Erythroblast (primary cell): ENCODE results near the gene NUTM2G.
"Not testable (repeated sequence)": the region's sequence is repeated elsewhere in the genome, so short reads cannot be mapped to it uniquely, and the experiment has no call there.

ENCODE experiments used
- DNase-seq, 2 experiments: peaks; one replicate each; lab custom pipeline; 2025; lab: John Stamatoyannopoulos, UW
- GATA1 ChIP-seq: IDR thresholded peaks from 2 replicates; pipeline ENCODE4 v1.6.1; 2011; ENCODE audit warnings: low read depth, mild to moderate bottlenecking, control low read depth, low read length, moderate library complexity
- POLR2A ChIP-seq: IDR thresholded peaks from 2 replicates; pipeline ENCODE4 v1.6.1; 2011; ENCODE audit warnings: mild to moderate bottlenecking, low read length

Gene NUTM2G, protein sequence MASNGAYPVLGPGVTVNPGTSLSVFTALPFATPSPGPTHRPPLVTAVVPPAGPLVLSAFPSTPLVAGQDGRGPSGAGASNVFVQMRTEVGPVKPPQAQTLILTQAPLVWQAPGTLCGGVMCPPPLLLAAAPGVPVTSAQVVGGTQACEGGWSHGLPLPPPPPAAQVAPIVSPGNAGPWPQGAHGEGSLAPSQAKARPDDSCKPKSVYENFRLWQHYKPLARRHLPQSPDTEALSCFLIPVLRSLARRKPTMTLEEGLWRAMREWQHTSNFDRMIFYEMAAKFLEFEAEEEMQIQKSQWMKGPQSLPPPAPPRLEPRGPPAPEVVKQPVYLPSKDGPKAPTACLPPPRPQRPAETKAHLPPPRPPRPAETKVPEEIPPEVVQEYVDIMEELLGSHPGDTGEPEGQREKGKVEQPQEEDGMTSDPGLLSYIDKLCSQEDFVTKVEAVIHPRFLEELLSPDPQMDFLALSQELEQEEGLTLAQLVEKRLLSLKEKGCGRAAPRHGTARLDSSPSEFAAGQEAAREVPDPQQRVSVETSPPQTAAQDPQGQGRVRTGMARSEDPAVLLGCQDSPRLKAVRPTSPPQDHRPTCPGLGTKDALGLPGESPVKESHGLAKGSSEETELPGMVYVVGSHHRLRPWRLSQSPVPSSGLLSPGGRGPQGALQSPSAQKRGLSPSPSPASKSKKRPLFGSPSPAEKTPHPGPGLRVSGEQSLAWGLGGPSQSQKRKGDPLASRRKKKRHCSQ

DNA sequence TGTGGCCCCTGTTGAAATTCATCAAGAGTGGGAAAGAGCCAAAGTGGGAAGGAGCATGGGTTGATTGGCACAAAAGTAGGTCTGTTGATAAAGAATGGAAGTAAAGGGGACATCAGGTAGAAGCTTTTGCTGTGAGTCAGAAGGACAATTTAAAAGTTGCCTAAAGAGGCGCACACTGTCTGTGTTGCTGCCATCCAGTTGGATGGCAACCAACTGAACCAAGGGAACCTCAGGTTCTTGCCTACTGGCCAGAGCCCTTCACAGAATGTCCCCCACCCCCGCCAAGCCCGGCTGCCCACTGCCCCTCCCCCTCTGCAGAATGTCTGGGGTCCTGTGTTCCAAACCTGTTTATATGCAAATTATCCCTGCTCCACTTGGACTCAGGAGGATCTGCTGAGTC lies at the start of gene NUTM2G:
Gene NUTM2G, plus strand, starts transcription at position 301 of the 400 bp plus-strand sequence. CDS start 182 bp downstream, outside the sequence.
- not testable (repeated sequence) for DNase-seq

DNA sequence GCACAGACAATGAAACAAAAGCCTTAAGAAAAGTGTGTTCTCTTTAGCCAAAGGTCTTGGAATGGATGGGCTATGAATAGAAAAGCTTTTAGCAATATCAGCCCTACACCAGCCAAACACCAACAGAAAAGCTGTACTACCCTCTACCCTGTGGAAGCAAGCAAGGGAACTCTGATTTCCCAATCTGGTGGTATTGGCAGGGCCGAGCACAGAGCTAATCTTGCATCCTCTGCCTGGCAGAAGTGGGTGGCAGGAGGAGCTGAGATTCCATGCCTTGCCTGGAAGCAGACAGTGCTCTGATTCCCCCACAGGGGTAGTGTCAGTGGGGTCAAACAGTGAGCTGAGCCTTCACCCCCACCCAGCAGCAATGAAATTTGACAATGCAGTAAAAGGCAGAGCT lies 44.7 kb upstream of the NUTM2G start:
- no peak for DNase-seq
- TF ChIP-seq POLR2A (no peak), GATA1 (no peak)

DNA sequence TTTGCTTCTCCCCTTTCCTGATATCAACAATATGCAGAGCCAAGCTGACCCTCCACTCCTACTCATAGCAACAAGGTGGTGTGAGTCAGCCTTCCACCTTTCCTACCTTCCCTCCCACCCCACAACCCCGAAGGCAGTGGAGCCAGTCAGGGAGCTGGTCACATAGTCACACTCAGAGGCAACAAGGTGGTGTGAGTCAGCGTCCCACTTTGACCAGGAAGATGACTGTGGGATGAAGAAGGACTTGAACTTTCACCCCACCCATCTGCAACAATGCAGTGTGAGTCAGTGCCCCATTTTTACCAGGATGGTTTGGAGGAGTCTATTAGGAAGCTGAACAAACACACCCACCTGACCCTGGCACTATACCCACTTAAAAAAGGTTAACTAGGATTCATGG lies 44.2 kb upstream of the NUTM2G start:
- DNase-seq, result no peak

DNA sequence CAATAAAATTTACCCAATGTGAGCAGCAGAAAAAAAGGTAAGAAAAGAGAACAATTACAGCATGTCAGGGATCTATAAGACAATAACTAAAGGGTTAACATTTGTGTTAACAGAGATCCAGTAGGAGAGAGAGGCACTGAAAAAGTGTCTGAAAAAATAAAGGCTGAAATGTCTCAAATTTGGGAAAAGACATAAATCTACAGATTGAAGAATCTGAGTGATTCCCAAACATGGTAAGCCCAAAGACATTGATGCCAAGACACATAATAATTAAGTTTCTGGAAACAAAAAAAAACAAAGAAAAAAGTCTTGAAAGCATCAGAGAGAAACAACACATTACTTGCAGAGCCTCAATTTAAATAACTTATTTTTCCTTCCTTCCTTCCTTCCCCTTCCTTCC lies 43.2 kb upstream of the NUTM2G start:
- TF ChIP-seq POLR2A, result no peak
- TF ChIP-seq GATA1, result no peak
- DNase-seq, result no peak

More for the DNA sequence above, 44.2 kb upstream of the NUTM2G start:
- TF ChIP-seq POLR2A, result no peak

DNA sequence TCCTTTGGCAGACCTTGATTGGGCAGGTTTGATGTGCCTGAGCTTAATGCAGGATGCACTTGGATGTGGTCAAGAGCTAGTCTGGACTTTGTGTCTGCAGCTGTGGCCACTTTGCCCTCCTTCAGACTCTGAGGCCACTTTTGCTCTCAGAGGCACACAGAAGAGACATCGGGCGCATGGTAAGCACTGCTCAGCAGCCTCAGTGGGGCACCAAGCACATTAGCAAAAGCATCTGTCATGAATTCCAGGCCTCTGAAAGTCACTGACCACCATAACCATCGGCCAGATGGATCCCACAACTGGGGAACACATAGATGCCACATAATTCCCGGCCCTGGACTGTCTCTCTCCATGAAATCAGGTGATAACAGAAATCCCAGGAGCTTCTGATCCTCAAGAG lies 40.1 kb upstream of the NUTM2G start:
- TF ChIP-seq GATA1 (no peak), POLR2A (no peak)
- no peak for DNase-seq

DNA sequence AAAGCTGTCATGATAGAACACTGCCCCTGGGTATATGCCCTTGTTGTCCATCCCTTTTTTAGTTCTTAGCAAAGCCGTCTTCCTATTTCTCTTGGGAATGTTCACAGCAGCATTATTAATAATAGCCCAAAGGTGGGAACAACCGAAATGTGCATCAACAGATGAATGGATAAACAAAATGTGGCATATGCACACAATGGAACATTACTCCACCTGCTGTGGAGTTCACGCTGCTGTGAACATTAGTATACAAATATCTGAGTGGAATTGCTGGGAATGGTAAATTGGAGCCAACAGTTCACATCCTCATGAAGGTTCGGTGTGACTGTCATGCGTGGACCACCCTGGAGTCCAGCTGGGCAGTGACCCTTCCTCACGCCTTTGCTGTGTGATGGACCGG lies 36.5 kb upstream of the NUTM2G start:
- DNase-seq, result no peak
- TF ChIP-seq GATA1 (no peak), POLR2A (no peak)

DNA sequence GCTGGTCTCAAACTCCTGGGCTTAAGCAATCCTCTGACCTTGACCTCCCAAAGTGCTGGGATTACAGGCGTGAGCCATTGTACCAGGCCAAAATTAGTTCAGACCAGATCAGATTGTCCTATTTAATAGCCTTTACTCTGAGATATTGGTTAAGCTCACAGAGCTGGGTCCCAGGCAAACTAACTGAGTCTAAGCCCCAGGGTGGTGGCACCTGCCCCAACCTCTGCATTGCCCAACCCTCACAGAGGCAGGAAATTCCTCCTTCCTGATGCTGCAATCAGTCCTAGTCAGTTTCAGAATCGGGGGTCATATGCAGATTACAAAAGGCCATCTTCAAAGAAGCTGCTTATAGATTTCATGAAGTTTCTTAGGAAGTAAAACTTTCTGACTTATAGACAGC lies 28.6 kb upstream of the NUTM2G start:
- not testable (repeated sequence) for DNase-seq

DNA sequence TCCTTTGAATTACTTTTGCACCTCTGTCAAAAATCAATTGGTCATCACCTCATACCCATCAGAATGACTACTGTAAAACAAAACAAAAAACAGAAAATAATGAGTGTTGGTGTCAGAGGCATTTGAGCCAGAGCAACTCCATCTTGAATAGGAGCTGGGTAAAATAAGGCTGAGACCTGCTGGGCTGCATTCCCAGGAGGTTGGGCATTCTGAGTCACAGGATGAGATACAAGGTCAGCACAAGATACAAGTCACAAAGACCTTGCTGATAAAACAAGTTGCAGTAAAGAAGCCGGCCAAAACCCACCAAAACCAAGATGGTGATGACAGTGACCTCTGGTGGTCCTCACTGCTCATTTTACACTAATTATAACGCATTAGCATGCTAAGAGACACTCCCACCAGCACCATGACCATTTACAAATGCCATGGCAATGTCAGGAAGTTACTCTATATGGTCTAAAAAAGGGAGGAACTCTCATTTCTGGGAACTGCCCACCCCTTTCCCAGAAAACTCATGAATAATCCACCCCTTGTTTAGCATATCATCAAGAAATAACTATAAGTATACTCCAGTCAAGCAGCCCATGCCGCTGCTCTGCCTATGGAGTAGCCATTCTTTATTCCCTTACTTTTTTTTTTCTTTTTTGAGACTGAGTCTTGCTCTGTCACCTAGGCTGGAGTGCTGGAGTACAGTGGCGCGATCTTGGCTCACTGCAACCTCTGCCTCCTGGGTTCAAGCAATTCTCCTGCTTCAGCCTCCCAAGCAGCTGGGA lies 23.5 kb upstream of the NUTM2G start:
- DNase-seq, result not testable (repeated sequence)

DNA sequence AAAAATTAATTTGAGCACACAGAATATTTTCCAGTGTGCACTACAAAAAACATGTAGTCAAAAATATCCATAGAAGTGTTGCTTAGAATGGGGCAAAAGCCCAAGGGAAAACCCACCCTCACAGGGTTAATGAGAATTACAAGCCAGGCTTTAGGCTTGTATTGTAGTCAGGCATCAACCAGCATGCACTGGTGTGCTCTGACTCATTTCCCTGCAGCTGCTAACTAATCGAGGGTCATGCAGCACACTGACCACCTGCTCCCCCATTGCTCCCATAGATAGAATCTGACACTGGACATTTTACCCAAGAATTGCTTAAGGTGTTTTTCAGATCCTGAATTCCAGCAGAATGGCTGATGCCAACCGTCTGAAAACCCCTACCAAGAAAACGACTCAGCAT lies 20.2 kb upstream of the NUTM2G start:
- not testable (repeated sequence) for DNase-seq

DNA sequence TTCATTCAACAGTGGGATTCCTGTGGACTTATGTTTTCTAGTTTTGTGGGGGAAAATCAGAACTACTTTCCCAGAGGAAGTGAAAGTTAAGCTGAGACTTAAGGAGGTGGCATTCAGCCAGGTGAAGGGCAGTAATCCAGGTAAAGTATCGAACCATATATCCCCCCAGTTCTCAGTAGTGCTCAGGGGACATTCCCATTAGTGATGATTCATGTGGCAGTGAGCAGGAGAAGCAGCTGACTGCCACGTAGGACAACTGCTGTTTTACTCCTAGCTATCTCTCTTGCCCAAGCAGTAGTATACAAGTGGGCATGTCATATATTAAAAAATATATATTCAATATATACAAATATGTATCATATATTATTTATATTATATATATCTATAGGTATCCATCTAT lies 13.1 kb upstream of the NUTM2G start:
- DNase-seq, result not testable (repeated sequence)

DNA sequence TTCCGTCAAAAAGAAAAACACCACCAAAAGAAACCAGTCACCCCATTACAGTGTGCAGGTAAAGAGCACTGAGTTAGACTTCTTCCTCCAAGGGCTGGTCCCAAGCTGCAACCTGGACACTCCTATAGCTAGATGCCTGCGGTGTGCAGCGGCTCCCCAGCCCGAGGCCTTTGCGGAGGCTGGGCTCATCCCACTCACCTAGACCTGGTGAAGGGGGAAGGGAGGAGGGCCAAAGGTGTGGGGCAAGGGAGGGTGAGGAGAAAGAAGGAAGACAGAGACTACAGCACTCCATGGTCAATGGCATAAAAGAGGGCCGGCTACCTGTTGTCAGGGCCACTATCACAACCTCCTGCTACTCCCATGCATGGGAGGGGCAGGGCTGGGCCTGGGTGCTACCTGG lies 12.1 kb upstream of the NUTM2G start:
- not testable (repeated sequence) for DNase-seq

DNA sequence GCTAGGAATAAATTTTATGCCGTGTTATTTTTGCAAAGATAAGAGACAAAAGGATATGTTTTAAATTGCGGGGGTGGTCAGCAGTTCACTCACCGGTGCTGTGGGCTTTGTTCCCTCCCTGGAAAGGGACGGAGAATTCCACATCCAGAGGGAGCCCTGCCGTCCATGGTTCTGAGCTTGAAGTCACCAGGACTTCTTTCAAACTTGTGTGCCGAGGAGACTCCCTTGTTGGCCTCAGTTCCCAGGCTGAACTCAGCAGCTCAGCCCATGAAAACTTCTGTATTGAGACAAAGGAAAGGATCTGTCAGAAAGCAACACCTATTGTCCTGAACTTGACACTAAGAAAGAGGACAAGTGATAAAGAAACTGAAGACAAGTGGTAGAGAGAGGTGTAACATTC lies 10.1 kb upstream of the NUTM2G start:
- not testable (repeated sequence) for DNase-seq

DNA sequence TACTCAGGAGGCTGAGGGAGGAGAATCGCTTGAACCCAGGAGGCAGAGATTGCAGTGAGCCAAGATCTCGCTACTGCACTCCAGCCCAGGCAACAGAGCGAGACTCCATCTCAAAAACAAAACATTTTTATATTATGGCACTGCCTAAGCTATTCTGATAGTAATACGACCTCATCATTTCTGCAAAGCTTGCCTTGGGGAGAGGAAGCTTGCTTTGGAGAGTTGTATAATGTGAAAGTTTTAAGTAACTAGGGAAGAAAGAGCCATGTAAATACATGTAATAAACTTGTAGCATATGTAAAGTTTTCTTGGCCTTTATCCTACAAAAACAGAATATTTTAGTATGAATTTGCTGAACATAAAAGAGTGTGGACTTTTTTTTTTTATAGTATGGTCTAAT lies 7.8 kb upstream of the NUTM2G start:
- not testable (repeated sequence) for DNase-seq

DNA sequence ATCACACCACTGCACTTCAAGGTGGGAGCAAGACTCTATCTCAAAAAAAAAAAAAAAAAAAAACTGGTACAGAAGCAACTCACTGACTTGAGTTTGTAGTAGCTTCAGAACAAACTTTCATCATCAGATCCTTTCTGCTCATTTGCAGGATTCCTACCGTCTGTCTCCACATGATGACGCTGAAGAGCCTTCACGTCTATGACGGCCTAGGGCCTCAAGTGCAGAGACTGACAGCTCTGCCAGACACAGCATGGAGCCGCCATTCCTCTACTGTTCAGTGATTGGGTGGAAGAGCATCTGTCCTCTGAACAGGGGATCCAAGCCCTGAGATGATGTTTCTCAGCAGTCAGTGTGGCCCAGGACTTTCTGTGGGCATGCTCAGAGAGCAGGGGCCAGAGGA lies 3.1 kb upstream of the NUTM2G start:
- DNase-seq, result not testable (repeated sequence)

DNA sequence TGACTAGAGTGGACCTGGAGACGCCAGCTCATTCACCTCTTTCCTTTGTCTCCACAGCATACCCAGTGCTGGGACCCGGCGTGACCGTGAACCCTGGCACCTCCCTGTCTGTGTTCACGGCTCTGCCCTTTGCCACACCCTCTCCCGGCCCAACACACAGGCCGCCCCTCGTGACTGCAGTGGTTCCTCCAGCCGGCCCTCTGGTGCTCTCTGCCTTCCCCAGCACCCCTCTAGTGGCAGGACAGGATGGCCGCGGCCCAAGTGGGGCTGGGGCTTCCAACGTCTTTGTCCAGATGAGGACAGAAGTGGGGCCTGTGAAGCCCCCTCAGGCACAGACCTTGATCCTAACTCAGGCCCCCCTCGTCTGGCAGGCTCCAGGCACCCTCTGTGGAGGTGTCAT lies 3.0 kb downstream of the NUTM2G start:
- not testable (repeated sequence) for DNase-seq

DNA sequence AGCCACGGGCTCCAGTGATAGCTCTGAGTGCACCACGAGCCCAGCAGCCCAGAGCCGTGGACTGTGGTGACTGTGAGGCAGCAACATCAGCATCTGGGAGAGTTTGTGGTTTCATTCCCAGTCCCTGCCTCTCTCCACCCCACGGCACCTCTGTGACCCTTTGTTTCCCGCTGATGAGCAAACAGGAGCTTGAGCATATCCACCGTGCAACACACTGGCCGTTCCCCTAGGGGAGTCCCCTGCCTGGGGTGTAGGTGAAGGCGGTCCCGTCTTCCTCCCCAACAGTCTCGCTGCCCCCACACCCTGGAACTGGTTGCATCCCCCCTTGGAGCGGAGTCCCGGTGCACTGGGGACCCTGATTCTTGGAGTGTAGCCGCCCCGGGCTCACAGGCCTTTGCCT lies 5.5 kb downstream of the NUTM2G start:
- DNase-seq, result not testable (repeated sequence)

DNA sequence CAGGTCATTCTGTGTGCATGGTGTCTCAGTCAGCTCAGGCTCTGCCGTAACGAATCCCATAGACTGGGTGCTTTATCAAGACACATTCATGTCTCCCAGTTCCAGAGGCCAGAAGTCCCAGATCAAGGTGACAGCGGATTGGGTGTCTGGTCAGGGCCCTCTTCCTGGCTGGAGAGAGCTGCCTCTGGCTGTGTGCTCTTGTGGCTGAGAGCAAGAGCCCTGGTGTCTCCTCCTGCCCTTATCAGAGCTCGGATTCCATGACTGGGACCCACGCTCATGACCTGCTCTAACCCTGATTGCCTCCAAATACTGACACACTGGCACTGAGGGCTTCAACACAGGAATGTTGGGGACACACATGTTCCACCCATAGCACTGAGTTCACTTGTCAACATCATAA lies 6.1 kb downstream of the NUTM2G start:
- not testable (repeated sequence) for DNase-seq

DNA sequence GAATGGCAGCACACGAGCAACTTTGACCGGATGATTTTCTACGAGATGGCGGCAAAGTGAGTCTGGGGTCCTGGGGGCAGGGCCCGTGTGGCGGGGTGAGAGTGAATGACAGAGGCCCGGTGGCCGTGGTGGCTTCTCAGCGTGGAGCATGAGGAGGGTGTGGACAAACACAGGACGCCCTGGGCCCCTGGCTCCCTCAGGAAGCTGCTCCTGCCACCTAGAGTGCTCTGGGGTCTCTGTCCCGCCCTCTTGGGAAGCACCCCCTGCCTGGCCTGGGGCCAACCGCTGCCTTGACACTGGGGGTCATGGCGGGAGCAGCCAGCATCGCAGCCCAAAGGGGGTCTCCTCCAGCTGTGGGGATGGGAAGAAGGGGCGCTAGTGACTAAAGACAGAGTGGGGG lies 6.8 kb downstream of the NUTM2G start:
- DNase-seq, result not testable (repeated sequence)

DNA sequence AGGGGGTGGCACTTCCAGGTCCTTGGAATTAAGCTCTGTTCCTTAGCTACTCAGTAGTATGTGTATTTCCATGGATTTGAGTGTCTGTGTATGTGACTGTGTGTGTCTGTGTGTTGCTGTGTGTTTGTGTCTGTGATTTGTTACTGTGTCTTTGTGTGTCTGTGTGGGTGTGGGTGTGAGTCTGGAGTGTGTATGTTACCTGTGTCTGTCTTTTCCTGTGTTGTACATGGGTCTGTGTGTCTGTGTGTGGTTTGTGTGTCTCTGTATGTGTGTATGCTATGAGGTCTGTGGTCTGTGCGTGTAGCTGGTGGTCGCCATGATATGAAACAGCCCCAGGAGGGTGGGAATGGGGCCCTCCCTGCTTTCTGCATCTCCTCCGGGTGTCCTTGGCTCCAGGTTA lies 8.8 kb downstream of the NUTM2G start:
- not testable (repeated sequence) for DNase-seq

DNA sequence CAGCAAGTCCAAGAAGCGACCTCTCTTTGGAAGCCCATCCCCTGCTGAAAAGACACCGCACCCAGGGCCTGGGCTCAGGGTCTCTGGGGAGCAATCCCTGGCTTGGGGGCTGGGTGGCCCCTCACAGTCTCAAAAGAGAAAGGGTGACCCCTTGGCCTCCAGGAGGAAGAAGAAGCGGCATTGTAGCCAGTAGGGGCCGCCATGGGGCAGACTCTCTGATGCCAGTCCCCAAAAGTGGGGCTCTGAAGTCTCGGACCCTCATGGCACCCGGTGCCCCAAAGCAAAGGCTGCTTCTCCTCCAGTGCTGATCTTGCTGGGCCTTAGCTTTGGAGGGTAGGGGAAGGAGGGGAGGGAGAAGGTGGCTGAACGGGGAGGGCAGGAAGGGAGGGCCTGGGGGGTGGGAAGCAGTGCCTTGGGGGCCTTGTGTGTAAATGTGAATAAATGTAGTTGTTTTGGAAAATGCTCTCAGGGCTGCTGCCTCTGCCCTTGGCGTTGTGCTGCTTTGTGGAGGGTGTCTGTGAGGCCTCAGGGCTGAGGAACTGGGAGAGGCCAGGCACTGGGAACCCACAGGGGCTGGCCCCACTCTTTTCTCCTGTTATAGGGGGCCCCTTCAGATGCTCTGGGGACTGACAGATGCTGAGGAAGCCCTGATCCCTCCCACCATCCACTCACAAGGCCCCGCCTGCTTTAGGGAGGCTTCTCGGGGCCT lies 10.5 kb downstream of the NUTM2G start:
- not testable (repeated sequence) for DNase-seq
